ENCODE data around the gene LDHAL6A. TPM values are rescaled to one million over a fixed set of nuclear protein-coding genes. Genes with fewer than 3 reads are reported as not detected.

LDHAL6A gene
- polyA plus RNA-seq, 2 of the 4 experiments (the other 2 are of a cell fraction), result not detected

DNA sequence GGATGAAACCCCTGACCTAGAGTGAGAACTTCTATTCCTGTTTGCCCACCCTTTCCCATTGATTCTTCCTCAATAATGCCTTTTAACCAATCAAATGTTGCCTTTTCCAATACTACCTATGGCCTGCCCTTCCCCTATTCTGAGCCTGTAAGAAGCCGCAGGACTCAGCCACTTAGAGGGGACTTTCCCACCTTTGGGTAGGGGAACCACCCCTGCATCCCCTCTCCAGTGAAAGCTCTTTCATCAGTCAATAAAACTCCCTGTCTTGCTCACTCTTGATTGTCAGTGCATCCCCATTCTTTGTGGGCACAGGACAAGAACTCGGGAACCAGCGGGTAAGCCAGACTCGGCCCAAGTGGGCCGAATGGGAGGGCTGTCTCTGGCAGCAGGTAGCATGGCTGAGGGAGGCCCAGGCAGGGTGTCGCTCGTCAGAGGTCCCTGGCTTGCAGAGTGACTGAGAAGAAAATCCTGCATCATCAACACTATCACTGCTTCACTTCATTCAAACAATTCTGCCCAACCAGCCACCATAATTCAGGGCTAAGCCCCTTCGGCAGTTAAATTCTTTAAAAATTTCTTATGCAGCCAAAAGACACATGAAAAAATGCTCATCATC lies 30.4 kb downstream of the LDHAL6A start:
- POLR2A ChIA-PET, result no interaction called here
- no peak for FAIRE-seq
- WGBS (ENCODE audit: missing lambda C conversion rate), result 94% methylated on average over 8 of the region's 8 CpGs
- Histone ChIP-seq H3K4me1 (0 out of 3 replicates have a peak, but pooled peaks cover 3% of the 10 kb centered on the region), H3K27ac (no peak overlapping the region), H3K9me3 (no peaks in the 10 kb centered on the region), H3K4me3 (no peak overlapping the region), H3K4me2 (no peak overlapping the region)
- DNase-seq (ENCODE audit: low read depth in 1 of 2, low spot score in 1 of 2), result no peak
- CTCF ChIA-PET, result no interaction called here
- no peak for ATAC-seq
- TF ChIP-seq CBX2 (IDR thresholded peaks at IDR 0.05; ENCODE audit: borderline replicate concordance, low read depth), result no peak
- no peak for TF ChIP-seq RFX5 (IDR thresholded peaks at IDR 0.05)
- no peak for TF ChIP-seq TFCP2L1 (CRISPR knock-in tag; IDR thresholded peaks at IDR 0.05)
- TF ChIP-seq, protein P1, sequence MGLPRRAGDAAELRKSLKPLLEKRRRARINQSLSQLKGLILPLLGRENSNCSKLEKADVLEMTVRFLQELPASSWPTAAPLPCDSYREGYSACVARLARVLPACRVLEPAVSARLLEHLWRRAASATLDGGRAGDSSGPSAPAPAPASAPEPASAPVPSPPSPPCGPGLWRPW (IDR thresholded peaks at IDR 0.05), result no peak
- TF ChIP-seq MAFK (IDR thresholded peaks at IDR 0.05; ENCODE audit: partially characterized antibody), result no peak
- TF ChIP-seq KDM1A (IDR thresholded peaks at IDR 0.05; ENCODE audit: low read depth), result no peak
- no peak for TF ChIP-seq ZFP36 (IDR thresholded peaks at IDR 0.05; ENCODE audit: borderline replicate concordance, partially characterized antibody)
- no peak for TF ChIP-seq RCOR1 (IDR thresholded peaks at IDR 0.05; ENCODE audit: low read depth, low read length)
- TF ChIP-seq, protein P2, sequence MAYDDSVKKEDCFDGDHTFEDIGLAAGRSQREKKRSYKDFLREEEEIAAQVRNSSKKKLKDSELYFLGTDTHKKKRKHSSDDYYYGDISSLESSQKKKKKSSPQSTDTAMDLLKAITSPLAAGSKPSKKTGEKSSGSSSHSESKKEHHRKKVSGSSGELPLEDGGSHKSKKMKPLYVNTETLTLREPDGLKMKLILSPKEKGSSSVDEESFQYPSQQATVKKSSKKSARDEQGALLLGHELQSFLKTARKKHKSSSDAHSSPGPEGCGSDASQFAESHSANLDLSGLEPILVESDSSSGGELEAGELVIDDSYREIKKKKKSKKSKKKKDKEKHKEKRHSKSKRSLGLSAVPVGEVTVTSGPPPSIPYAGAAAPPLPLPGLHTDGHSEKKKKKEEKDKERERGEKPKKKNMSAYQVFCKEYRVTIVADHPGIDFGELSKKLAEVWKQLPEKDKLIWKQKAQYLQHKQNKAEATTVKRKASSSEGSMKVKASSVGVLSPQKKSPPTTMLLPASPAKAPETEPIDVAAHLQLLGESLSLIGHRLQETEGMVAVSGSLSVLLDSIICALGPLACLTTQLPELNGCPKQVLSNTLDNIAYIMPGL (CRISPR knock-in tag; IDR thresholded peaks at IDR 0.05; ENCODE audit: borderline replicate concordance), result no peak
- no peak for TF ChIP-seq FOSL2 (IDR thresholded peaks at IDR 0.05)
- no peak for TF ChIP-seq FOSL2 (CRISPR knock-in tag; IDR thresholded peaks at IDR 0.05)
- TF ChIP-seq CBX8 (IDR thresholded peaks at IDR 0.05), result no peak
- TF ChIP-seq ZSCAN20 (CRISPR knock-in tag; IDR thresholded peaks at IDR 0.05), result no peak

DNA sequence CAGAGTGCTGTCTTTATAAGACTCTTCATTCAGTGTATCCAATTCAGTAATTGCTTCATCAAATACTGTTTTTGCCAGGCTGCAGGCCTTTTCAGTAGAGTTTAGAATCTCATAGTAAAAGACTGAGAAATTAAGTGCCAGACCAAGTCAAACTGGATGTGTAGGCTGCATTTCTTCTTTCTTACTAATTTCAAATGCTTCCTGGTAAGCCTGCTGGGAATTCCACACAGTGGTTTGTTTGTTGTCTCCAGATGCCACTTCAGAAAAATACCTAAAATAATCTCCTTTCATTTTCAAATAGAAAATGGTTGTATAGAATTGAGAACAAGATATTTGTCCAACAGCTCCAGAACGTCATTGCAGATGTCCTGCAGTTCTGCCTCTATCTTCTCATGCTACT lies 34.7 kb downstream of the LDHAL6A start:
- H3K27ac ChIP-seq, result no peak overlapping the region
- TF ChIP-seq CEBPB (IDR thresholded peaks at IDR 0.05), result no peak
- TF ChIP-seq BHLHE40 (IDR thresholded peaks at IDR 0.05; ENCODE audit: low read depth, low read length), result no peak
- TF ChIP-seq, protein P3, sequence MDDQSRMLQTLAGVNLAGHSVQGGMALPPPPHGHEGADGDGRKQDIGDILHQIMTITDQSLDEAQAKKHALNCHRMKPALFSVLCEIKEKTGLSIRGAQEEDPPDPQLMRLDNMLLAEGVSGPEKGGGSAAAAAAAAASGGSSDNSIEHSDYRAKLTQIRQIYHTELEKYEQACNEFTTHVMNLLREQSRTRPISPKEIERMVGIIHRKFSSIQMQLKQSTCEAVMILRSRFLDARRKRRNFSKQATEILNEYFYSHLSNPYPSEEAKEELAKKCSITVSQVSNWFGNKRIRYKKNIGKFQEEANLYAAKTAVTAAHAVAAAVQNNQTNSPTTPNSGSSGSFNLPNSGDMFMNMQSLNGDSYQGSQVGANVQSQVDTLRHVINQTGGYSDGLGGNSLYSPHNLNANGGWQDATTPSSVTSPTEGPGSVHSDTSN (IDR thresholded peaks at IDR 0.05), result no peak
- TF ChIP-seq HOXB5 (CRISPR knock-in tag; IDR thresholded peaks at IDR 0.05), result no peak
- H3K4me3 ChIP-seq, result no peak overlapping the region
- DNase-seq (ENCODE audit: low read depth in 1 of 2, low spot score in 1 of 2), result no peak
- ChIA-PET POLR2A (no interaction called here), CTCF (interaction anchor here (1.2 kb wide), 2 partner anchors 10 to 375 kb away, joined by 3 to 5 read pairs; no protein-coding TSS in a partner anchor)
- no peak for ATAC-seq
- FAIRE-seq, result no peak
- H3K4me1 ChIP-seq, result peaks cover 17% of the 10 kb centered on the region
- H3K9me3 ChIP-seq, result no peaks in the 10 kb centered on the region
- WGBS (ENCODE audit: missing lambda C conversion rate), result 86% methylated on average over 1 of the region's 1 CpG
- H3K4me2 ChIP-seq, result no peak overlapping the region

DNA sequence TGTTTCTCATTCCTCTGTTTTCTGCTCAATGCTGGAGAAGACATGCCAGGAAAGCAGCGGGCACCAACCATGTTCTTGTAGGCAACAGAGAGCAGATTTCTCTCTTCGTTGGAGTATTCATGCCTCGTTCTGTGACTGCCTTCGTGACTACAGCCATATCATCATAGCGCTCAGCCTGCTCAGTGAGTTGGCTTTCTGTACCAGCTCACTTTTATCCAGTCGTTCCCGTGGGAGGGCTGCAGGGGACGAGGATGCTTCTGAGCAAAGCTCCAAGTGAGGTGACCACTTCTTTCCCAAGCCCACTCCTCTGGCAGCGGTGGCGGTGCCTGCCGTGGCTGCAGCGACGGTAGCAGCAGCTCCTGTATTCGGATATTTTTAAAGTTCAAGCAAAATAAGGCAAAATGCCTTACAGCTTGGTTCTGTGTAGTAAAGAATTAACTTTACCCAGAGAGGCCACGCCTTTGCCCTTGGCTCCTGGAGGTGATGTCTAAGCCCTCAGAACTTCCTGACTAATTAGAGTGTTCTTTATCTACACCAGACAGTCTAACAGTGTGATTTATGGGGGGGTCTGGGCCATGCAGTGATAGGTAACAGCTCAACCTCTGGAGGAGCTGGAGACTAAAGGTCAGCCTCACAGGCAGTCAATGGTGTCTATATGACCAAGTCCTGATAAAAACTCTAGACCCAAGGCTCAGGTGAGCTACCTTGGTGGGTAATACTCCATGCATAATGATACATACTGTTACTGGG lies 35.3 kb downstream of the LDHAL6A start:
- ATAC-seq, result no peak
- ChIA-PET CTCF (interaction anchor here (0.8 to 1.2 kb wide), 4 partner anchors 9 to 376 kb away, joined by 3 to 5 read pairs (median 3); no protein-coding TSS in a partner anchor), POLR2A (no interaction called here)
- no peak for FAIRE-seq
- 93% methylated on average over 15 of the region's 15 CpGs for WGBS (ENCODE audit: missing lambda C conversion rate)
- Histone ChIP-seq H3K9me3 (no peaks in the 10 kb centered on the region), H3K4me3 (no peak overlapping the region), H3K4me1 (peaks cover 17% of the 10 kb centered on the region), H3K27ac (no peak overlapping the region), H3K4me2 (no peak overlapping the region)
- TF ChIP-seq FOSL2 (IDR thresholded peaks at IDR 0.05) (no peak), FOSL2 (CRISPR knock-in tag; IDR thresholded peaks at IDR 0.05) (no peak), TP53 (CRISPR knock-in tag; IDR thresholded peaks at IDR 0.05) (no peak), JUN (IDR thresholded peaks at IDR 0.05) (no peak), ZNF302 (CRISPR knock-in tag; IDR thresholded peaks at IDR 0.05) (no peak), ESRRA (IDR thresholded peaks at IDR 0.05; ENCODE audit: borderline replicate concordance, low read length) (no peak), NR3C1 (IDR thresholded peaks at IDR 0.05) (no peak), PHF8 (IDR thresholded peaks at IDR 0.05; ENCODE audit: borderline replicate concordance, low read depth) (no peak), FOSB (CRISPR knock-in tag; IDR thresholded peaks at IDR 0.05) (no peak), ZFP36 (IDR thresholded peaks at IDR 0.05; ENCODE audit: borderline replicate concordance, partially characterized antibody) (no peak)
- TF ChIP-seq, protein P2 (CRISPR knock-in tag; IDR thresholded peaks at IDR 0.05; ENCODE audit: borderline replicate concordance), result no peak
- no peak for DNase-seq (ENCODE audit: low read depth in 1 of 2, low spot score in 1 of 2)

Measured in A549 (cell line).